ENCODE results near the gene MED13L. TPM values are rescaled to one million over a fixed set of nuclear protein-coding genes. Genes with fewer than 3 reads are reported as not detected.

Gene MED13L
- total RNA-seq, 2 experiments from 2014 or later: 25.7 to 40.1 TPM

- no peak for DNase-seq (ENCODE audit: low spot score)
- no peak overlapping the region for H2AFZ ChIP-seq (ENCODE audit: low read length)
- ChIA-PET CTCF (ENCODE audit: unreplicated experiment) (no interaction called here), POLR2A (interaction anchor here (0.6 kb wide), 1 partner anchor 217 kb away, joined by 3 read pairs; no protein-coding TSS in a partner anchor)
- H3K79me2 ChIP-seq (ENCODE audit: insufficient read depth, low read depth, low read length): no peaks in the 10 kb centered on the region
- no peak overlapping the region for H3K27ac ChIP-seq (ENCODE audit: low read depth, low read length, poor library complexity, severe bottlenecking)
- no peaks in the 10 kb centered on the region for H3K9me3 ChIP-seq (ENCODE audit: low read length)
- no peak for TF ChIP-seq CTCF (conservative IDR thresholded peaks at IDR 0.05; ENCODE audit: low read length)
- TF ChIP-seq EZH2phosphoT487 (IDR thresholded peaks at IDR 0.05; ENCODE audit: borderline replicate concordance, low read depth, low read length): no peak
- H4K20me1 ChIP-seq (ENCODE audit: insufficient read depth, low read length): no peaks in the 10 kb centered on the region
- no peak overlapping the region for H3K4me2 ChIP-seq (ENCODE audit: low read length)
- H3K4me3 ChIP-seq (ENCODE audit: low read depth, low read length, poor library complexity, severe bottlenecking): no peak overlapping the region
- no peaks in the 10 kb centered on the region for H3K9me2 ChIP-seq (ENCODE audit: insufficient read depth, low read length)
- BruUV-seq (replicated peaks): no TSS peak
- no peaks in the 10 kb centered on the region for H3K4me1 ChIP-seq (ENCODE audit: insufficient read depth, low read length, poor library complexity, severe bottlenecking)
- H3K36me3 ChIP-seq (ENCODE audit: insufficient read depth, low read length): peaks cover 3% of the 10 kb centered on the region; the same call in 1 of the 2 replicates
- intact Hi-C loops (cut with micrococcal nuclease; ENCODE audit: unreplicated experiment): no loop called here
Observed at GRCh38 chr12:116018282-116018681, 259.2 kb downstream of the MED13L start.

DNA sequence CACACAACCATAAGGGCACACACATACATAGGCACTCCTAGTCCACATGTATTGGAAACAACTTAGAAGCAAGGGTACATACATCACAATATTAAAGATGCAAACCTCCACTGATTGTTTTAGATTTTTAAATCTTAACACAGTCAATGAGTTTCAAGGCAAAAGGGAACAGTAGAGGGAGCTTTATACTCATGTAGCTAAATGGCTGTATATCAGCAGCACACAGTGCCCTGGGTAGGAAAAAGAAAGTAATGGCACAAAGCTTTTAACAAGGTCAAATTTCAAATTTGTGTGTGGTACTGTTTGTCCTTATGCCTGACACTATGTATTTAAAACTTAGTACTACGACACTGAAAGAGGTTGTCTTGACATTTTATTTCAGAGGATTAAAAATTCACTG, 262.0 kb downstream of the MED13L start:
- intact Hi-C loops (cut with micrococcal nuclease; ENCODE audit: unreplicated experiment): no loop called here
- no TSS peak for BruUV-seq (replicated peaks)
- Histone ChIP-seq H3K79me2 (ENCODE audit: insufficient read depth, low read depth, low read length) (no peaks in the 10 kb centered on the region), H3K4me2 (ENCODE audit: low read length) (no peak overlapping the region), H3K27ac (ENCODE audit: low read depth, low read length, poor library complexity, severe bottlenecking) (no peak overlapping the region), H3K4me1 (ENCODE audit: insufficient read depth, low read length, poor library complexity, severe bottlenecking) (no peaks in the 10 kb centered on the region), H4K20me1 (ENCODE audit: insufficient read depth, low read length) (no peaks in the 10 kb centered on the region), H2AFZ (ENCODE audit: low read length) (no peak overlapping the region), H3K9me3 (ENCODE audit: low read length) (no peaks in the 10 kb centered on the region), H3K9me2 (ENCODE audit: insufficient read depth, low read length) (no peaks in the 10 kb centered on the region), H3K36me3 (ENCODE audit: insufficient read depth, low read length) (peaks cover 3% of the 10 kb centered on the region; the same call in 1 of the 2 replicates), H3K4me3 (ENCODE audit: low read depth, low read length, poor library complexity, severe bottlenecking) (no peak overlapping the region)
- DNase-seq (ENCODE audit: low spot score): peak; percentile 8
- peak; percentile 55 for TF ChIP-seq CTCF (conservative IDR thresholded peaks at IDR 0.05; ENCODE audit: low read length)
- TF ChIP-seq EZH2phosphoT487 (IDR thresholded peaks at IDR 0.05; ENCODE audit: borderline replicate concordance, low read depth, low read length): no peak
- POLR2A ChIA-PET: interaction anchor here (0.5 kb wide), 1 partner anchor 118 kb away, joined by 3 read pairs; no protein-coding TSS in a partner anchor
- CTCF ChIA-PET (ENCODE audit: unreplicated experiment): no interaction called here

DNA sequence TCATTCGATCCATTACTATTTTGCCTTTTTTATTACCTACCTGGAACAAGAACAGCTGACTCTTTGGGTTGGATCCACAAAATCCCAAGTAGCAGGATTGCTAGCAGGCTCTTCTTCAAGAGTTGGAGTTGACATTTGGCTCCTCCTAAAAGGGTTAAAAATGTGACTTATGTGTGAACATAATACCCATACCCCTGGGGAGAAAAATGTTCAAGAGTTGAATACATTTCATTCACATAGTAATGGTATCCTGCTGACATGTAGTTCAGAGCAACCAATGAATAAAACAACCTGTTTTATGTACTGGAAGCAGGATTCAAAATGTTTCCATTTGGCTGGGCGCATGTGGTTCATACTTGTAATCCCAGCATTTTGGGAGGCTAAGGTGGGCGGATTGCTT, 264.7 kb downstream of the MED13L start:
- Histone ChIP-seq H3K36me3 (ENCODE audit: insufficient read depth, low read length) (peaks cover 14% of the 10 kb centered on the region), H3K4me2 (ENCODE audit: low read length) (no peak overlapping the region), H3K4me1 (ENCODE audit: insufficient read depth, low read length, poor library complexity, severe bottlenecking) (no peaks in the 10 kb centered on the region), H3K9me3 (ENCODE audit: low read length) (no peaks in the 10 kb centered on the region), H3K4me3 (ENCODE audit: low read depth, low read length, poor library complexity, severe bottlenecking) (no peak overlapping the region), H3K79me2 (ENCODE audit: insufficient read depth, low read depth, low read length) (no peaks in the 10 kb centered on the region), H2AFZ (ENCODE audit: low read length) (no peak overlapping the region), H3K9me2 (ENCODE audit: insufficient read depth, low read length) (no peaks in the 10 kb centered on the region), H4K20me1 (ENCODE audit: insufficient read depth, low read length) (no peaks in the 10 kb centered on the region), H3K27ac (ENCODE audit: low read depth, low read length, poor library complexity, severe bottlenecking) (no peak overlapping the region)
- ChIA-PET CTCF (ENCODE audit: unreplicated experiment) (no interaction called here), POLR2A (interaction anchor here (0.7 kb wide), 1 partner anchor 788 kb away, joined by 3 read pairs; no protein-coding TSS in a partner anchor)
- DNase-seq (ENCODE audit: low spot score): no peak
- intact Hi-C loops (cut with micrococcal nuclease; ENCODE audit: unreplicated experiment): no loop called here
- BruUV-seq (replicated peaks): no TSS peak
- TF ChIP-seq EZH2phosphoT487 (IDR thresholded peaks at IDR 0.05; ENCODE audit: borderline replicate concordance, low read depth, low read length) (no peak), CTCF (conservative IDR thresholded peaks at IDR 0.05; ENCODE audit: low read length) (no peak)

All from OCI-LY7 (cell line).